CD4-positive, alpha-beta T cell treated with Interleukin-21 for 1 hour (primary cell): ENCODE measurements around the gene FGF19.

Experiments used
- DNase-seq: peaks from one replicate; pipeline ENCODE4 v3.0.0-alpha.2; 2020

FGF19 gene

DNA sequence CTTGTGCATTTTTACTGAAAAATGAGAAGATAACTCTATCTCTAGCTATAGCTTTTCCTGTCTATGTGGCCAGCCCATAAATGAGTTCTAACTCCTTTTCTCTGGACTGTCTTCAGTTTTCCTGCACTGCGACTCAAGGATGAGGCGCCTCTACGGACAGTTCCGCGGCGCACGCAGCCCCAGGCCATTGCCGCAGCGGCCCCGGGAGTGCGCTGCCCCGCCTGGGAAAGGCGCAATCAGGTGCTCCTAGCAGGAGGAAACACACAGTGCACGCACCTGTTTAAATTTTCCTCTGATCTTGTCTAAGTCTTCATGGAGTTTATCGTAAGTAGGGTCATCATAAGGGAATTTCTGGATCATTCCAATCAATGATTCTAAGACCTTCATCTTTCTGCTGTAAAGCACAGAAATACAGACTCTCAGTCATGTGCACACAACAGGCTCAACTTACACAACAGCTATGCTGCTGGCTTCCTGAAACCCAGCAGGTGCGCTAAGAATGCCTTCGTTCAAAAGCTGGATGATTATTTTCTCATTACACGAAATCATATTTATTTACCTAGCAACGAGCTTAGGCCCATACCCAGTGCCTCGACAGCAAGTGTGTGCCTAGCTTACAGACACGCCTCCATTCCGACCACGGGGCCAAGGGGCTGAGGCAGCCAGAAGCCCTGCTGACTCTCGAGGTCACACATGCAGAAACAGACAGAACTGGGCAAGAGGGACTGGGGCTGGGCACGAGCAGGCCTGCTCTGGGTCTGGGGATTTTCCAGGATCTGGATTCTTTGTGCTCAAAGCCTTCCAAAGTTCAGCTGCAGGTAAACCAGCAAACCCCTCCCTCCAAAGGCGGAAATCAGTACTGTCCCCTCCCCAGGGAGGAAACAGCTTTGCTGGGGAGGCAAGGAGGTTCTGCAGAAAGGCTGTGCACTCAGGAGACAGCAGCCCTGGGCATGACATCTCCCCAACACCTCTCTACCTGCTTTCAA is 35.9 kb downstream of the FGF19 start:
- DNase-seq = no peak

- no peak for DNase-seq
These were observed 36.9 kb downstream of the FGF19 start for GRCh38 chr11:69666752-69667536.

DNA sequence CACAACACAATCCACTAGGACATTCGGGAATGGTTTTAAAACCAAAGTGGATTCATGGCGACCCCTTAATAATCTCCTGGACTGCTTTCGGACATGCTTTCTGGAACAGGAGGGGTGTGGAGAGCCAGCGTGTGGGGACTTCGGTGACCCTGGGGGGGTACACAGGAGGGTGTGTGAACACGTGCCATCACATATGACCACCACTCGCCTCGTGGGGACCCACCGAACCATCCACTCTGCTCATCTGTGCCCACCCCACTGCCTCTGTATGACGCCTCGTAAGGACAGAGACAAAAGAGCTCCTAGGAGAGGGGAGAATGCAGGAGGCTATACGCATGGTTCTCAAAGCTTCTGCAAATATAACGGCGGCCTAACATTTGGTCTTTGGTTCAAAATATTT is 37.6 kb downstream of the FGF19 start:
- DNase-seq = no peak

GRCh38 chr11:69665669-69666068 is 38.2 kb downstream of the FGF19 start:
- no peak for DNase-seq

GRCh38 chr11:69664901-69665300 is 38.9 kb downstream of the FGF19 start:
- DNase-seq = no peak

DNA sequence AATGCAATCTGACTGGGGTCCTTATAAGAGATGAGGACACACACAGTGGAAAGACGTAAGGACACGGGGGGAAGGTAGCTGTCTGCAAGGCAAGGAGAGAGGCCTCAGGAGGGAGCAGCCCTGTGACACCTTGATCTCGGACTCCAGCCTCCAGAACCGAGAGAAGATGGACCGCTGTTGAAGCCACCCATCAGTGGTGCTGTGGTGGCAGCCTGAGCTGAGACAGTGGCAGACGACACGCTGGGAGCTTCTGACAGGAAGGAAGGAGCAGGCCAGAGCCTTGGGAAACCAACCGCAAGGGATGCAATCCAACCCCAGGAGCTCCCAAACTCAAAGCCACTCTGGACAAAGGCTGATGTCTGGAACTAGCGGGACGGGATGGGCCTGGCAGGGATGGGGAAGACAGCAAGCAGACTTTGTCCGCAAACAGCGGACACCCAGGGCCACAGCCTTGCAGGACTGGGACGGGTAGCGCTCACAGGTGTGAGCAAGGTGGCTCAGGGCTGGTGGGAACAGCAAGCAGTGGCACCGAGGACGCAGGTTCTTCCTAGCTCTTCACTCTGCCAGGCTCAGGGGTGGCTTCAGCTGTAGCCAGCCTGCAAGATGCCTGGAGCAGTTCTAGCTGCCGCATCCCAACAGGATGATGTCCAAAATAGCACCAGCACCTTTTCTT is 39.6 kb downstream of the FGF19 start:
- no peak for DNase-seq

DNA sequence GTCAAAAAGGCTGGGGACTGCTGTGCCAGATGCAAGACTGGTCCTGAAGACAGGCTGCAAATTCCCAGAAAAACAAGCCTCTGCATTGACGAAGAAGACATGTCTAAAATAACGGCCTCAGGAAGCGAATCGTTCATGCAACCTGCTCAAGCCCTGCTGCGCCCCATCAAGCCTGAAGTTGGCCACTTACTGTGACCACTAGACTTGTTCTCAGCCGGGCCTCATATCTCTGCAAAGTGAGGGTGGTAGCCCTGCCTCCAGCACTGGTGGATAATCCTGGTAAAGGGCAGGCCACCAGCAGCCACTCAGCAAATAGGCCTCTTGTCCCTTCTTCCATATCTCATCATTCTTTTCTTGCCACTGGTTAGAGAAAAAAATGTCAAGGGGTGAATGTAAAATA is 40.5 kb downstream of the FGF19 start:
- DNase-seq = no peak

DNA sequence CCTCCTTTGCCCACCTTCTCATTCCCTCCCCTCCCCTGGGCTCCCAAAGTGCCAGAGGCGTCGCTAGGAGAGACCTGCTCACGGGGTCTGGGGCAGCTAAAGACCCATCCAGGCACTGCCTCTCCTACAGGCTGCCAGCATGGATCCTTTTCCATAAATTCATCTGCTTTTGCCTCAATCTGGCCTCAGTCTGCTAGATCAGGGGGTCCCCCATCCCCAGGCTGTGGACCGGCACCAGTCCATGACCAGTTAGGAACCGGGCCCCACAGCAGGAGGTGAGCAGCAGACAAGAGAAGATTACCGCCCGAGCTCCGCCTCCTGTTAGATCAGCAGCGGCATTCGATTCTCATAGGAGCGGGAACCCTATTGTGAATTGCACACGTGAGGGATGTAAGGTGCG is 41.0 kb downstream of the FGF19 start:
- no peak for DNase-seq

- DNase-seq = no peak
These were observed 41.7 kb downstream of the FGF19 start for GRCh38 chr11:69662021-69662698.

- no peak for DNase-seq
These were observed 42.5 kb downstream of the FGF19 start for GRCh38 chr11:69661413-69661715.

DNA sequence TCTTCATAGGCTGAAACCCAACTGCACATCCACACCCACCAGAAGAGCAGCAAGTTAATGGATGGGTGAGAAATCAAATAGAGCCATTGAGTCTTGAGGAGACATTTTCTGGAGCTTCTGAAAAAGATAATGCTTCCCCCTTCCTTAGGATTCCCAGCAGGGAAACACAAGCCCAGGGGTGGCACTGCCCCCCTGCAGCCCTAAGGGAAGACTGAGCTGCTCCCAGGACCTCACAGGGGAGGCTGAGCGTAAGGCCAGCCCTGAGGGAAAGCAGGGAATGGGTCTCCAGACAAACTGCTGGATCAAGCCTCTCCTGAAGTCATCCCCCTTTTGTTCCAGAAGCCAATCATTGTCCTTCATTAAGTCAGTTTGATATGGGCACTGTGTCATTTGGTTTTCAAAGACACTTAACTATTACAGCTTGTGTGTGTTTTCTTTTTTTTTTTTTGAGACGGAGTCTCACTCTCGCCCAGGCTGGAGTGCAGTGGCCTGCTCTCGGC is 43.8 kb downstream of the FGF19 start:
- DNase-seq = no peak

- DNase-seq = no peak
These were observed 44.2 kb downstream of the FGF19 start for GRCh38 chr11:69659591-69659990.

DNA sequence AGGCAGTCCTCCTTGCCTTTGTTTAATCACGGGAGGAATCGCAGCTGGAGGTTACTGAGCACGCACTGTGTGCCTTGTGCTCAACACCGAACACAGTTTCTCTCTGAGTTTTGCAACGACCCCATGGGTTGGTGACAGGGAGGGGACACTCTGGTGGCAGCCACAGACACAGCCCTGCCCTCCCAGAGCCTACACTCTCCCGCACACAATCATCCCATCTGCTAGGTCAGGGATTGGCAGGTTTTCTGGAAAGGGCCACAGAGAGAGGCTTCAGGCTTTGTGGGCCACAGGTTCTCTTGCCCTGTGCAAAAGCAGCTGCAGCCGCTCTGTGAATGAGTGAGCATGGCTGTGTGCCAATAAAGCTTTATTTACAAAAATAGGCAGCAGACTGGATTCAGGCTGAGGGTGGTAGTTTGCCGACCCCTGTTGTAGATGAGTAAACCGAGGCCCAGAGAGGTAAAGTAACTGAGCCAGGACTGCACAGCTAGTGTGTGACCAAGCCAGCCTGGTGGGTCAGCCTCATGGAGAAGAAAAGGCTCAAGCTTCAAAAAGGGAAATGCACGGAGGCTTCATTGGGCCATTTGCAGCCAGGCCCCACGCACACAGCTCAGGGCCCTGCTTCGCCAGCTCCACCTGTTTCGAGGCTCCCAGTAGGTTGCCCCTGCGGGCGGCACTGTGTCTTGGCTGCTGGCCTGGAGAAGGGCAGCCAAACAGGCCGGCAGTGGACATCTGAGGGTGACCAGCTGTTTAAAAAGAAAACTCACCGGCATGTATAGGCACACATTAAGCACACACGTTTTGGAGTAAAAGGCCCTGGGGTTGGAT is 45.0 kb downstream of the FGF19 start:
- no peak for DNase-seq

DNA sequence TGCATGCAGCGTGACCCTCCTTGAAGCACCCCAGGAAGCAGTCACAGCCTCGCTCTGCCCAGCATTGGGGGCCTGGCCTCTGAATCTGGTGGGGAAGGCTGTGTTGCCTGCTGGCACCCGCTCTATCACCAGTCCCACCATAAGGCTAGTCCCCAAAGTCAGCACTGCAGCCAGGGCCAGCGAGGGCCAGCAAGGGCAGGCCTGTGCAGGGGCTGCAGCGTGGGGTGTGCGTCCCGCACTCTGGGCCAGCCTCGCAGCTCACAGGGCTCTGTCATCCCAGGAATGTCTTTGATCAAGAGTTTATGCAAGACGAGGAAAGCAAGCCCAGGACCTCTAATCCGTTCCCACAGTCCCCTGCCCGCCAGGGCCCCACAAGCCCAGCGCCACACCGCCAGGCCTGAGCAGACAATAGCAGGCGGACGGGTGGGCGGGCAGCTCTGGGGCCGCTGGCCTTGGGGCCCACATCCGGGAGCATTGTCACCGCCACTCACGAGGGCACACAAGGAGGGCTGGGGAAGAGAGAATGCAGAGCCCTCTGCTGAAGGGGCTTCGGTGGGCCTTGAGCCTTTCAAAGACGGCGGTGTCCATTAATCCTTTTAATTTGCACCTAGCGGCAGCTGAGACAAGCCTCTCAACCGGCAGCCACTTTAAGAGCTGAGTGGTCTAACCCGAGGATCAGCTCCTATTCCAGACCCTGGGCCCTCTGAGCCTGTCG is 45.8 kb downstream of the FGF19 start:
- no peak for DNase-seq

- no peak for DNase-seq
These were observed 46.3 kb downstream of the FGF19 start for GRCh38 chr11:69657456-69657910.

GRCh38 chr11:69656536-69657455 is 47.0 kb downstream of the FGF19 start:
- no peak for DNase-seq

- DNase-seq = no peak
These were observed 48.1 kb downstream of the FGF19 start for GRCh38 chr11:69655479-69656428.

DNA sequence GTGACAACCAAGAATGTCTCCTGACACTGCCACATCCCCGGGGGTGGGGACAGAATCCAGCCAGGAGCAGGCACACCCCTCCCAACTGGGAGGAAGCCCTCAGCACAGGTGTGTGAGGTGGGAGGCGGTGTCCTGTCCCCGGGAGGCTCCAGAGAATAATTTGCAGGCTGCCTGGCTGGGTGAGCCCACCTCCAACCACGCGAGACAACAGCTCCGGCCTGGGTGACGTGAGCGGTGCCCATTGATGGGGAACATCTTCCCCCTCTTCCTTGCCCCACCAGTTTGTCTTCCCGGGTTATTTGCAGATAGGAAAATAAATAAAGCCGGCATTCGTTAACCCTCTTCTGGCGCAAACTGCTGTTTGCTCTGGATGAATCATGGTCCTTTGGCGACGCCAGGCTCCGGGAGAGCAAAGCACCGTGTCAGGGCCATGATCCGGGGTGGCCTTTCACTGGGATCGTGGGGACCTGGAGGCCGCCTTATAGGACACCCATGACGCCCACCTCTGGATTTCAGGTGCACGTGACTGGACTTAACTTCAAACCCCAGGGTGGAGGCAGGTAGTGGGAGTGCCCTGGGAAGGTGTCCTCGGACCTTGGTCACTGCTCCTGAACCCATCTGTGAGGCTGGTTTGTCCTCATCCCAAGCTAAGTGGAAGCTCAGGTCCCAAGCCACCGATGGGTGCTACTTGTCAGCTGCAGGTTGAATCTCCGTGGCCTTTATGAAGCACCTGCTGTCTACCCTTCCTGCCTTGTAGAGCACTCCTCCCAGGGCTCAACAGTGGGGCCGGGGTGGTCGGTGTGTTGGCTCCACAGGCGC is 49.0 kb downstream of the FGF19 start:
- no peak for DNase-seq
